ENCODE results near the gene PIAS4. TPM values are rescaled to one million over a fixed set of nuclear protein-coding genes. Genes with fewer than 3 reads are reported as not detected.
A peak's percentile ranks its signal among the peaks of the same experiment; 100 is the strongest.

PIAS4 gene
- total and polyA plus RNA-seq, 9 of the 15 experiments (the other 6 are each of a cell fraction or from before 2014, with no cell fraction given), result 0.27 to 34.9 (median 14.4) TPM

GRCh38 chr19:4061683-4062418, 54.3 kb downstream of the PIAS4 start (continued):
- no peak for TF ChIP-seq BRD4 (IDR thresholded peaks at IDR 0.05)
- no peak for TF ChIP-seq HMG20B (CRISPR knock-in tag; IDR thresholded peaks at IDR 0.05)
- no peak for TF ChIP-seq FOXP1 (CRISPR knock-in tag; IDR thresholded peaks at IDR 0.05)
- TF ChIP-seq ZNF121 (CRISPR knock-in tag; conservative IDR thresholded peaks at IDR 0.05), result no peak
- TF ChIP-seq GTF2F1 (IDR thresholded peaks at IDR 0.05; ENCODE audit: low read depth, low read length), result no peak
- 0 out of 2 replicates have a peak, but pooled peaks have one; percentile 23 for TF ChIP-seq HDAC2 (IDR thresholded peaks at IDR 0.05)
- no peak for TF ChIP-seq ZNF212 (CRISPR knock-in tag; IDR thresholded peaks at IDR 0.05)
- no peak for TF ChIP-seq HNRNPUL1 (IDR thresholded peaks at IDR 0.05; ENCODE audit: low read length)
- TF ChIP-seq SETDB1 (IDR thresholded peaks at IDR 0.05; ENCODE audit: low read length), result no peak
- peak; percentile 46; the same call in 1 of the 2 replicates for TF ChIP-seq RBFOX2 (IDR thresholded peaks at IDR 0.05; ENCODE audit: low read depth, low read length)
- no peak for TF ChIP-seq KAT8 (IDR thresholded peaks at IDR 0.05; ENCODE audit: low read depth)
- TF ChIP-seq TRIM25 (IDR thresholded peaks at IDR 0.05; ENCODE audit: borderline replicate concordance), result no peak
- TF ChIP-seq CHAMP1 (IDR thresholded peaks at IDR 0.05), result no peak
- no peak for TF ChIP-seq HNRNPL (IDR thresholded peaks at IDR 0.05; ENCODE audit: low read depth, low read length)
- TF ChIP-seq U2AF1 (optimal IDR thresholded peaks at IDR 0.05; ENCODE audit: low read depth, low read length), result no peak
- peak; percentile 52; the same call in 1 of the 2 replicates for TF ChIP-seq POLR2AphosphoS5 (IDR thresholded peaks at IDR 0.05; ENCODE audit: control insufficient read depth, insufficient read depth, low read depth, low read length)
- TF ChIP-seq TAF1 (IDR thresholded peaks at IDR 0.05; ENCODE audit: control insufficient read depth, extremely low read depth, insufficient read depth, low read length, severe bottlenecking), result no peak
- no peak for TF ChIP-seq SMARCA4 (IDR thresholded peaks at IDR 0.05)
- no peak for TF ChIP-seq GABPB1 (CRISPR knock-in tag; IDR thresholded peaks at IDR 0.05)
- TF ChIP-seq TFAP4 (CRISPR knock-in tag; IDR thresholded peaks at IDR 0.05; ENCODE audit: borderline replicate concordance), result peak; percentile 35; the same call in 1 of the 2 replicates
- no peak for TF ChIP-seq CTCF (IDR thresholded peaks at IDR 0.05 in 2 of 3, conservative IDR thresholded peaks at IDR 0.05 in 1 of 3; ENCODE audit: insufficient read depth in 2 of 3, low read depth in 1 of 3, low read length in 3 of 3)
- TF ChIP-seq C11orf30 (IDR thresholded peaks at IDR 0.05; ENCODE audit: low read depth), result no peak
- no peak for TF ChIP-seq ZNF830 (CRISPR knock-in tag; IDR thresholded peaks at IDR 0.05)
